WTC11 (cell line): Measurements from ENCODE around the gene SERPINB8. TPM values are rescaled to one million over a fixed set of nuclear protein-coding genes. Genes with fewer than 3 reads are reported as not detected.

ENCODE experiments used
- GRHL2 ChIP-seq: fragments of 250-450 bp; sonication (Bioruptor Pico); IDR thresholded peaks from 2 replicates; pipeline ENCODE4 v1.8.0; 2022; ENCODE audit warnings: mild to moderate bottlenecking, moderate library complexity; ENCODE audit not compliant: insufficient replicate concordance, severe bottlenecking
- HMGA2 ChIP-seq: fragments of 250-450 bp; sonication (Bioruptor Pico); IDR thresholded peaks from 2 replicates; pipeline ENCODE4 v1.4.0; 2021; ENCODE audit warnings: mild to moderate bottlenecking, moderate library complexity
- KAT7 ChIP-seq: sonication (generic); formaldehyde crosslinking; IDR thresholded peaks from 2 replicates; pipeline ENCODE4 v1.8.1; 2023; ENCODE audit warnings: missing genetic modification reagents, mild to moderate bottlenecking, borderline replicate concordance
- MXD4 ChIP-seq: fragments of 250-450 bp; sonication (Bioruptor Pico); IDR thresholded peaks from 2 replicates; pipeline ENCODE4 v1.8.0; 2021; ENCODE audit warnings: mild to moderate bottlenecking, moderate library complexity, borderline replicate concordance
- NFYB ChIP-seq: sonication (generic); formaldehyde crosslinking; conservative IDR thresholded peaks from 2 replicates; pipeline ENCODE4 v1.8.0; 2022; ENCODE audit warnings: low read depth, missing genetic modification reagents
- OVOL2 ChIP-seq: fragments of 250-450 bp; sonication (Bioruptor Pico); IDR thresholded peaks from 2 replicates; pipeline ENCODE4 v1.9.0; 2021; ENCODE audit warnings: mild to moderate bottlenecking, borderline replicate concordance
- PRRX2 ChIP-seq: fragments of 250-450 bp; sonication (Bioruptor Pico); IDR thresholded peaks from 2 replicates; pipeline ENCODE4 v1.8.0; 2021; ENCODE audit warnings: mild to moderate bottlenecking
- ZNF263 ChIP-seq: sonication (generic); formaldehyde crosslinking; IDR thresholded peaks from 2 replicates; pipeline ENCODE4 v1.8.1; 2022; ENCODE audit warnings: low read depth, mild to moderate bottlenecking, moderate library complexity, missing genetic modification reagents
- total RNA-seq: library from RNA; stranded (reverse); gene quantifications from 3 replicates; pipeline ENCODE4 v1.2.3, GENCODE V29; 2021
- TF ChIP-seq, protein P1 (sequence below): sonication (generic); formaldehyde crosslinking; IDR thresholded peaks from 2 replicates; pipeline ENCODE4 v1.8.0; 2022; ENCODE audit warnings: mild to moderate bottlenecking, missing genetic modification reagents
- TF ChIP-seq, protein P2 (sequence below): fragments of 250-450 bp; sonication (Bioruptor Pico); IDR thresholded peaks from 2 replicates; pipeline ENCODE4 v1.9.0; 2021; ENCODE audit warnings: mild to moderate bottlenecking
- TF ChIP-seq, protein P3 (sequence below): sonication (generic); formaldehyde crosslinking; IDR thresholded peaks from 2 replicates; pipeline ENCODE4 v1.8.1; 2023; ENCODE audit warnings: mild to moderate bottlenecking, moderate library complexity, missing genetic modification reagents
- TF ChIP-seq, protein P4 (sequence below): sonication (generic); formaldehyde crosslinking; IDR thresholded peaks from 2 replicates; pipeline ENCODE4 v1.8.1; 2022; ENCODE audit warnings: missing genetic modification reagents, borderline replicate concordance
- TF ChIP-seq, protein P5 (sequence below): sonication (generic); formaldehyde crosslinking; IDR thresholded peaks from 2 replicates; pipeline ENCODE4 v1.8.1; 2023; ENCODE audit warnings: mild to moderate bottlenecking, missing genetic modification reagents
- TF ChIP-seq, protein P6 (sequence below): sonication (generic); formaldehyde crosslinking; IDR thresholded peaks from 2 replicates; pipeline ENCODE4 v1.8.0; 2022; ENCODE audit warnings: mild to moderate bottlenecking, missing genetic modification reagents

The SERPINB8 gene
- total RNA-seq, 1 experiment from 2014 or later: 0.46 TPM

DNA sequence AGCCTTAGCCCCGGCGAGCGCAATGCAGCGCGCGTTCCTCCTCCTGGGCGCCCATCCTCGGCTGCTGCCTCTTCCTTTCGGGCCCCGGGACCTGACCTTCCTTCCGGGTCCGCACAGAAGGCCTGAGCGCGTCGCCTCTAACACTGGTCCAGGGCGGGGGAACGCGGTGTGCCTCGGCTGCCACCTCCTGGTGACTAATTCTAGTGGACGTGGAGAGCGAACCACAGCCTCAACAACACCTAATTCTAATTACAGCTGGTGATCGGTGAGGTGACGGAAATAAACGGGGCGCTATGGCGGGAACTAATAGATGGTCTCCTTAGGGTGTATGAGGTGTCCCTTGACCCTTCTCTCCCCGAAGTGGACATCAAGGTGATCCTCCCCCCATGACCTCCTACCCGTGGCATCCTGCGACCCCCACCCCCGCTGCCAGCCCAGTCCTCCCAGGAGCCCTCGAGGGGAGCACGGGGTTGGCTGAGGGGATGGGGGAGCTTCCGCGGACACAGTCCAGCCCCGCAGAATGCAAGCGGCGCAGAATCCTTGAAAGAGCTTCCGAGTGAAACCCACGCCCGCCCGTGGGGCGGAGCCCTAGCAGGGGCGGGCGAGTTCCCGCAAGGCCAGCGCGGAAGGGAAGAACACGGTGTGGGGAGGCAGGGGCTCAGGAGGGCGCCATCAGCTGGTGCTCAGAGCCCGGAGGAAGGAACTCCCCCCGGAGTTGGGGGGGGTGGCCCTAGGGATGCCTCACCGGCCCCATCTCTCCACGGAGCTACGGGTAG lies 33.5 kb upstream of the SERPINB8 start (continued):
- TF ChIP-seq, protein P1, sequence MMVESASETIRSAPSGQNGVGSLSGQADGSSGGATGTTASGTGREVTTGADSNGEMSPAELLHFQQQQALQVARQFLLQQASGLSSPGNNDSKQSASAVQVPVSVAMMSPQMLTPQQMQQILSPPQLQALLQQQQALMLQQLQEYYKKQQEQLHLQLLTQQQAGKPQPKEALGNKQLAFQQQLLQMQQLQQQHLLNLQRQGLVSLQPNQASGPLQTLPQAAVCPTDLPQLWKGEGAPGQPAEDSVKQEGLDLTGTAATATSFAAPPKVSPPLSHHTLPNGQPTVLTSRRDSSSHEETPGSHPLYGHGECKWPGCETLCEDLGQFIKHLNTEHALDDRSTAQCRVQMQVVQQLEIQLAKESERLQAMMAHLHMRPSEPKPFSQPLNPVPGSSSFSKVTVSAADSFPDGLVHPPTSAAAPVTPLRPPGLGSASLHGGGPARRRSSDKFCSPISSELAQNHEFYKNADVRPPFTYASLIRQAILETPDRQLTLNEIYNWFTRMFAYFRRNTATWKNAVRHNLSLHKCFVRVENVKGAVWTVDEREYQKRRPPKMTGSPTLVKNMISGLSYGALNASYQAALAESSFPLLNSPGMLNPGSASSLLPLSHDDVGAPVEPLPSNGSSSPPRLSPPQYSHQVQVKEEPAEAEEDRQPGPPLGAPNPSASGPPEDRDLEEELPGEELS (CRISPR knock-in tag): 0 out of 2 replicates have a peak, but pooled peaks have one; percentile 42
- peak; percentile 86 for TF ChIP-seq ZNF263
- TF ChIP-seq HMGA2: no peak
- TF ChIP-seq PRRX2 (CRISPR knock-in tag): no peak
- TF ChIP-seq, protein P2, sequence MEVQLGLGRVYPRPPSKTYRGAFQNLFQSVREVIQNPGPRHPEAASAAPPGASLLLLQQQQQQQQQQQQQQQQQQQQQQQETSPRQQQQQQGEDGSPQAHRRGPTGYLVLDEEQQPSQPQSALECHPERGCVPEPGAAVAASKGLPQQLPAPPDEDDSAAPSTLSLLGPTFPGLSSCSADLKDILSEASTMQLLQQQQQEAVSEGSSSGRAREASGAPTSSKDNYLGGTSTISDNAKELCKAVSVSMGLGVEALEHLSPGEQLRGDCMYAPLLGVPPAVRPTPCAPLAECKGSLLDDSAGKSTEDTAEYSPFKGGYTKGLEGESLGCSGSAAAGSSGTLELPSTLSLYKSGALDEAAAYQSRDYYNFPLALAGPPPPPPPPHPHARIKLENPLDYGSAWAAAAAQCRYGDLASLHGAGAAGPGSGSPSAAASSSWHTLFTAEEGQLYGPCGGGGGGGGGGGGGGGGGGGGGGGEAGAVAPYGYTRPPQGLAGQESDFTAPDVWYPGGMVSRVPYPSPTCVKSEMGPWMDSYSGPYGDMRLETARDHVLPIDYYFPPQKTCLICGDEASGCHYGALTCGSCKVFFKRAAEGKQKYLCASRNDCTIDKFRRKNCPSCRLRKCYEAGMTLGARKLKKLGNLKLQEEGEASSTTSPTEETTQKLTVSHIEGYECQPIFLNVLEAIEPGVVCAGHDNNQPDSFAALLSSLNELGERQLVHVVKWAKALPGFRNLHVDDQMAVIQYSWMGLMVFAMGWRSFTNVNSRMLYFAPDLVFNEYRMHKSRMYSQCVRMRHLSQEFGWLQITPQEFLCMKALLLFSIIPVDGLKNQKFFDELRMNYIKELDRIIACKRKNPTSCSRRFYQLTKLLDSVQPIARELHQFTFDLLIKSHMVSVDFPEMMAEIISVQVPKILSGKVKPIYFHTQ (CRISPR knock-in tag): no peak
- TF ChIP-seq, protein P3, sequence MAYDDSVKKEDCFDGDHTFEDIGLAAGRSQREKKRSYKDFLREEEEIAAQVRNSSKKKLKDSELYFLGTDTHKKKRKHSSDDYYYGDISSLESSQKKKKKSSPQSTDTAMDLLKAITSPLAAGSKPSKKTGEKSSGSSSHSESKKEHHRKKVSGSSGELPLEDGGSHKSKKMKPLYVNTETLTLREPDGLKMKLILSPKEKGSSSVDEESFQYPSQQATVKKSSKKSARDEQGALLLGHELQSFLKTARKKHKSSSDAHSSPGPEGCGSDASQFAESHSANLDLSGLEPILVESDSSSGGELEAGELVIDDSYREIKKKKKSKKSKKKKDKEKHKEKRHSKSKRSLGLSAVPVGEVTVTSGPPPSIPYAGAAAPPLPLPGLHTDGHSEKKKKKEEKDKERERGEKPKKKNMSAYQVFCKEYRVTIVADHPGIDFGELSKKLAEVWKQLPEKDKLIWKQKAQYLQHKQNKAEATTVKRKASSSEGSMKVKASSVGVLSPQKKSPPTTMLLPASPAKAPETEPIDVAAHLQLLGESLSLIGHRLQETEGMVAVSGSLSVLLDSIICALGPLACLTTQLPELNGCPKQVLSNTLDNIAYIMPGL (CRISPR knock-in tag): peak; percentile 57
- TF ChIP-seq OVOL2 (CRISPR knock-in tag): no peak
- no peak for TF ChIP-seq MXD4
- TF ChIP-seq KAT7 (CRISPR knock-in tag): 0 out of 2 replicates have a peak, but pooled peaks have one; percentile 36
- TF ChIP-seq NFYB (CRISPR knock-in tag): no peak
- TF ChIP-seq, protein P4, sequence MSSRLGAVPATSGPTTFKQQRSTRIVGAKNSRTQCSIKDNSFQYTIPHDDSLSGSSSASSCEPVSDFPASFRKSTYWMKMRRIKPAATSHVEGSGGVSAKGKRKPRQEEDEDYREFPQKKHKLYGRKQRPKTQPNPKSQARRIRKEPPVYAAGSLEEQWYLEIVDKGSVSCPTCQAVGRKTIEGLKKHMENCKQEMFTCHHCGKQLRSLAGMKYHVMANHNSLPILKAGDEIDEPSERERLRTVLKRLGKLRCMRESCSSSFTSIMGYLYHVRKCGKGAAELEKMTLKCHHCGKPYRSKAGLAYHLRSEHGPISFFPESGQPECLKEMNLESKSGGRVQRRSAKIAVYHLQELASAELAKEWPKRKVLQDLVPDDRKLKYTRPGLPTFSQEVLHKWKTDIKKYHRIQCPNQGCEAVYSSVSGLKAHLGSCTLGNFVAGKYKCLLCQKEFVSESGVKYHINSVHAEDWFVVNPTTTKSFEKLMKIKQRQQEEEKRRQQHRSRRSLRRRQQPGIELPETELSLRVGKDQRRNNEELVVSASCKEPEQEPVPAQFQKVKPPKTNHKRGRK (CRISPR knock-in tag): no peak
- TF ChIP-seq, protein P5, sequence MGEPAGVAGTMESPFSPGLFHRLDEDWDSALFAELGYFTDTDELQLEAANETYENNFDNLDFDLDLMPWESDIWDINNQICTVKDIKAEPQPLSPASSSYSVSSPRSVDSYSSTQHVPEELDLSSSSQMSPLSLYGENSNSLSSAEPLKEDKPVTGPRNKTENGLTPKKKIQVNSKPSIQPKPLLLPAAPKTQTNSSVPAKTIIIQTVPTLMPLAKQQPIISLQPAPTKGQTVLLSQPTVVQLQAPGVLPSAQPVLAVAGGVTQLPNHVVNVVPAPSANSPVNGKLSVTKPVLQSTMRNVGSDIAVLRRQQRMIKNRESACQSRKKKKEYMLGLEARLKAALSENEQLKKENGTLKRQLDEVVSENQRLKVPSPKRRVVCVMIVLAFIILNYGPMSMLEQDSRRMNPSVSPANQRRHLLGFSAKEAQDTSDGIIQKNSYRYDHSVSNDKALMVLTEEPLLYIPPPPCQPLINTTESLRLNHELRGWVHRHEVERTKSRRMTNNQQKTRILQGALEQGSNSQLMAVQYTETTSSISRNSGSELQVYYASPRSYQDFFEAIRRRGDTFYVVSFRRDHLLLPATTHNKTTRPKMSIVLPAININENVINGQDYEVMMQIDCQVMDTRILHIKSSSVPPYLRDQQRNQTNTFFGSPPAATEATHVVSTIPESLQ: no peak
- TF ChIP-seq, protein P6, sequence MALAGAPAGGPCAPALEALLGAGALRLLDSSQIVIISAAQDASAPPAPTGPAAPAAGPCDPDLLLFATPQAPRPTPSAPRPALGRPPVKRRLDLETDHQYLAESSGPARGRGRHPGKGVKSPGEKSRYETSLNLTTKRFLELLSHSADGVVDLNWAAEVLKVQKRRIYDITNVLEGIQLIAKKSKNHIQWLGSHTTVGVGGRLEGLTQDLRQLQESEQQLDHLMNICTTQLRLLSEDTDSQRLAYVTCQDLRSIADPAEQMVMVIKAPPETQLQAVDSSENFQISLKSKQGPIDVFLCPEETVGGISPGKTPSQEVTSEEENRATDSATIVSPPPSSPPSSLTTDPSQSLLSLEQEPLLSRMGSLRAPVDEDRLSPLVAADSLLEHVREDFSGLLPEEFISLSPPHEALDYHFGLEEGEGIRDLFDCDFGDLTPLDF (CRISPR knock-in tag): no peak
- TF ChIP-seq GRHL2 (CRISPR knock-in tag): no peak
- TF ChIP-seq, all 79 proteins: peak for 12
